Nephron (organoid): ENCODE data around the gene CDK5.
A peak's percentile ranks its signal among the peaks of the same experiment; 100 is the strongest.
"Not testable (repeated sequence)": the region's sequence is repeated elsewhere in the genome, so short reads cannot be mapped to it uniquely, and the experiment has no call there.

Experiments
- H3K27ac Mint-ChIP-seq, 3 experiments: 2 replicates each; pipeline ENCODE4 v1.8.0; 2020; ENCODE audit warnings: mixed read lengths in 3 of 3, mild to moderate bottlenecking in 2 of 3, moderate library complexity in 1 of 3
- H3K27me3 Mint-ChIP-seq: 2 replicates; pipeline ENCODE4 v1.8.0; 2021; ENCODE audit warnings: low read depth, mild to moderate bottlenecking, moderate library complexity, mixed read lengths
- H3K36me3 Mint-ChIP-seq: 2 replicates; pipeline ENCODE4 v1.8.0; 2020; ENCODE audit warnings: low read depth, mixed read lengths
- H3K4me1 Mint-ChIP-seq: 2 replicates; pipeline ENCODE4 v1.8.0; 2020; ENCODE audit warnings: mixed read lengths
- H3K4me3 Mint-ChIP-seq, 3 experiments: 2 replicates each; pipeline ENCODE4 v1.8.0; 2020; ENCODE audit warnings: mild to moderate bottlenecking in 3 of 3, mixed read lengths in 3 of 3, moderate library complexity in 2 of 3
- H3K9me3 Mint-ChIP-seq: 2 replicates; pipeline ENCODE4 v1.8.0; 2020; ENCODE audit warnings: mixed read lengths
- CTCF ChIP-seq, 3 experiments: fragments of 200-600 bp; sonication (generic); IDR thresholded peaks; one replicate each; pipeline ENCODE4 v1.5.0; 2021; ENCODE audit warnings: antibody characterized with exemption in 3 of 3; ENCODE audit not compliant: unreplicated experiment in 3 of 3

The CDK5 gene

GRCh38 chr7:151031011-151031410 is 26.7 kb downstream of the CDK5 start:
- no peaks in the 10 kb centered on the region for H3K27me3 Mint-ChIP-seq
- no peaks in the 10 kb centered on the region for H3K9me3 Mint-ChIP-seq
- H3K36me3 Mint-ChIP-seq = peaks cover 6% of the 10 kb centered on the region
- no peak overlapping the region for H3K27ac Mint-ChIP-seq
- peak overlapping the region in 1 of 3 experiments; percentile 42 for H3K4me3 Mint-ChIP-seq
- no peak for TF ChIP-seq CTCF (IDR thresholded peaks at IDR 0.05; ENCODE audit: unreplicated experiment in 3 of 3)
- H3K4me1 Mint-ChIP-seq = peaks cover 15% of the 10 kb centered on the region

GRCh38 chr7:151028948-151029501 is 28.7 kb downstream of the CDK5 start:
- TF ChIP-seq CTCF (IDR thresholded peaks at IDR 0.05; ENCODE audit: unreplicated experiment in 3 of 3) = no peak
- Mint-ChIP-seq H3K9me3 (no peaks in the 10 kb centered on the region), H3K27ac (peak overlapping the region; percentile 69 to 94 (median 93)), H3K4me3 (peak overlapping the region; percentile 93 to 95 (median 94)), H3K4me1 (peaks cover 15% of the 10 kb centered on the region), H3K36me3 (peaks cover 6% of the 10 kb centered on the region), H3K27me3 (peaks cover 8% of the 10 kb centered on the region)

- H3K9me3 Mint-ChIP-seq = no peaks in the 10 kb centered on the region
- H3K4me3 Mint-ChIP-seq = peak within 1 kb of the TSS; percentile 93 to 95 (median 94)
- peak; percentile 35 to 58 (median 40) for TF ChIP-seq CTCF (IDR thresholded peaks at IDR 0.05; ENCODE audit: unreplicated experiment in 3 of 3)
- H3K36me3 Mint-ChIP-seq = peaks cover 6% of the 10 kb centered on the region
- H3K4me1 Mint-ChIP-seq = peaks cover 15% of the 10 kb centered on the region
- H3K27ac Mint-ChIP-seq = peak within 1 kb of the TSS; percentile 69 to 94 (median 93)
- peaks cover 9% of the 10 kb centered on the region for H3K27me3 Mint-ChIP-seq
These were observed 29.4 kb downstream of the CDK5 start, which contains the start of gene ABCB8 for GRCh38 chr7:151028131-151028947. TSS of gene ABCB8 (plus strand) at chr7:151028450. CDS start at chr7:151028516, 66 bp downstream.

GRCh38 chr7:151027728-151028130 is 30.0 kb downstream of the CDK5 start:
- Mint-ChIP-seq H3K27ac (peak overlapping the region; percentile 69 to 94 (median 93)), H3K4me3 (peak overlapping the region; percentile 93 to 95 (median 94)), H3K4me1 (peaks cover 15% of the 10 kb centered on the region), H3K27me3 (peaks cover 15% of the 10 kb centered on the region)
- H3K9me3 Mint-ChIP-seq, H3K36me3 Mint-ChIP-seq: not testable (repeated sequence)

GRCh38 chr7:151026771-151027727 is 30.6 kb downstream of the CDK5 start:
- Mint-ChIP-seq H3K4me3 (peak overlapping the region; percentile 93 to 95 (median 94)), H3K4me1 (peaks cover 15% of the 10 kb centered on the region), H3K27ac (peak overlapping the region in 1 of 3 experiments; percentile 94), H3K27me3 (peaks cover 15% of the 10 kb centered on the region)
- H3K36me3 Mint-ChIP-seq, H3K9me3 Mint-ChIP-seq: not testable (repeated sequence)

- Mint-ChIP-seq H3K27ac (no peak overlapping the region), H3K36me3 (peaks cover 3% of the 10 kb centered on the region), H3K4me3 (peak overlapping the region; percentile 38 to 58 (median 41)), H3K27me3 (peaks cover 22% of the 10 kb centered on the region), H3K9me3 (no peaks in the 10 kb centered on the region), H3K4me1 (peaks cover 15% of the 10 kb centered on the region)
- TF ChIP-seq CTCF (IDR thresholded peaks at IDR 0.05; ENCODE audit: unreplicated experiment in 3 of 3) = no peak
These were observed 31.6 kb downstream of the CDK5 start for GRCh38 chr7:151025924-151026671.
